NCI-H82 treated with DMSO at 0.1 percent for 48 hours (cell line): Measurements from ENCODE around the gene ACSS3.

ENCODE experiments used
- DNase-seq: peaks from one replicate; lab custom pipeline; 2025; ENCODE audit not compliant: unreplicated experiment; lab: John Stamatoyannopoulos, UW

The ACSS3 gene

GRCh38 chr12:81288651-81289050, 210.8 kb downstream of the ACSS3 start:
- no peak for DNase-seq

GRCh38 chr12:81294325-81295190, 216.7 kb downstream of the ACSS3 start:
- no peak for DNase-seq

- no peak for DNase-seq
Measured at GRCh38 chr12:81295251-81295650, 217.4 kb downstream of the ACSS3 start.

- DNase-seq, result no peak
Measured at GRCh38 chr12:81296556-81297305, 218.9 kb downstream of the ACSS3 start.

- no peak for DNase-seq
Measured at GRCh38 chr12:81297601-81298000, 219.7 kb downstream of the ACSS3 start.

GRCh38 chr12:81300454-81300853, 222.6 kb downstream of the ACSS3 start:
- DNase-seq, result no peak

- DNase-seq, result no peak
Measured at GRCh38 chr12:81303935-81304334, 226.1 kb downstream of the ACSS3 start.
